COR-L47 (cell line): Measurements from ENCODE around the gene RIT2.

Source experiments
- DNase-seq: peaks from one replicate; lab custom pipeline; 2025; lab: John Stamatoyannopoulos, UW

RIT2 gene

GRCh38 chr18:43012951-43013350 lies 102.5 kb downstream of the RIT2 start:
- no peak for DNase-seq

GRCh38 chr18:43010611-43011010 lies 104.9 kb downstream of the RIT2 start:
- no peak for DNase-seq

DNA sequence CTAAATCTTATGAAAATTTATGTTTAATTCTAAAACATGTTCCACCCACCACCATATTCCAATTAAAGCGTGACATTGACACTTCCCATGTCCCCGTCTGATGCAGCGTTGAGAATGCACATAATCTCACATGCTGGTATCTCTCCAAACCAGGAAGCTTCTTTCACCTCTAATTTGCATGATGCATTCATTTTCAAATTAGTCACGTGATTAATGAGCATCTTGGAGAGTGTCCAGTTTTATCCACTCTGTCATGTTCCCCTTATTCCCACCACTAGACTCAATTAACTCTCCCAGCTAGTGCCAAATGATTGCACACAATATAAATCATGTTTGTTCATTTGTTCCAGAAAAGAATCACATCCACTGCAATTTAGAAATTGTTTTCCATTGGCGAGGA lies 105.8 kb downstream of the RIT2 start:
- no peak for DNase-seq

GRCh38 chr18:43007365-43007764 lies 108.1 kb downstream of the RIT2 start:
- DNase-seq, result no peak

DNA sequence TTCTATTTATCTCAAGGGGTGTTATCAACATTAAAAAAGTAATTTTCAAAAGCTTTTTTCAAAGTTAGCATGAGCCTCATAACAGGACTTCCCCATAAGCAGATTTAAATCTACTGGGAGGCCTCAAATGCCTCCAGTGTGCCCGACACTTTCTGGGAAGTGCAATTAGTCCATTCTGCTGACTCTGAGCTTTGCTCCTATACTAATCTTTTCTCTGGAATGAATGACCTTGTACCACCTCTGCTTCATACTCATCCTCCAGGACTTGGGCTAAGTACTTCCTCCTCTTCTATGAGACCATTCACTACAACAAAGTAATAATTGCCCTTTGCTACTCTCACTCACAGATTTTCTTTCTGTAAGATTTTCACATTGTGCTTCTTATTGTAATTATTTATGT lies 111.1 kb downstream of the RIT2 start:
- DNase-seq, result no peak

DNA sequence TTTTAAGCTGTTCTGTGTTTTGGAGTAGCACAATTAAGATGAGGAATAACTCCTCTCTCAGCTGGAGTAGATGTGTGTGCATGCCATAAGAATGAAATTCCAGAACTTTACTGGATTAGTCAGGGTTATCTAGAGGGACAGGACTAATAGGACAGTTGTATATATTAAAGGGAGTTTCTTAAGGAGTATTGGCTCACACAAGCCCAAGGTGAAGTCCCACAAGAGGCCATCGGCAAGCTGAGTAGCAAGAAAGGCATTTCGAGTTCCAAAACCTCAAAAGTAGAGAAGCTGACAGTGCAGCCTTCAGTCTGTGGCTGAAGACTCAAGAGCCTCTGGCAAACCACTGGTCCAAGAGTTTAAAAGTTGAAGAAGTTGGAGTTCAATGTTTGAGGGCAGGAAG lies 113.7 kb downstream of the RIT2 start:
- DNase-seq, result no peak

DNA sequence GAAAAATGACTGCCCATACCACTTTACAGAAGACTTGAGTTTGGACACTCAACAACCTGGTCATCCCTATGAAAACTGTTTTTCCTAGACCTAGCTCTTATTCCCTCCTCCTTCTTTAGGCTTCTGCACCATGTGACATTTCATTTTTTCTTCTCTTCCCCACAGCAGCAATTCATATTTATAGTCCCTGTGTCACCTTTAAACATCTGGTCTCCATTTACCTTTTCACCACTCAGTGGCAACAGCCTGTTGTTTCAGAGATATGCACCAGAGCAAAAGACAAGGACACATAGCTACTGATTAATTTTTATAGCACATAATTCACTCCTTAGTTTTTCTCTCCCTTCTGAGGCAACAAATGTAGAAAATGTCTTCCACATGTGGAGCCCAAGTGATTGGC lies 118.7 kb downstream of the RIT2 start:
- no peak for DNase-seq

DNA sequence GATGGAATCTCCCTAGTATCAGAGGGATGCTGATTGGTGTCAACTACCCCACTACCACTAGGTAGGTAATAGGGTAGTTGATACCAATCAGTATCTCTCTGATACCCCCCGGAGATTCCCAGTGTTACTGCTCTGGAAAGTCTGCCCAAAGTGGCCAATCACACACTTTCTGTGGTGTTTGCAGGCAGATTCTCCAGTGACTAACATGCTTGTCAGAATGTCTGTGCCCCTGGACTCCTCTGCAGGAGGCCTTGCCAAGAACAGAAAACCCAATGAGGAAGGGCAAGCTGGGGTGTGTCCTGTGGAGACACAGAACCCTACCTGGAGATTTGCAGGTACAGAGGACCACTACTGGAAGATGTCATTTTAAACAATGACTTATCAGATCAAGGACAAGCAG lies 135.1 kb downstream of the RIT2 start:
- DNase-seq, result no peak

DNA sequence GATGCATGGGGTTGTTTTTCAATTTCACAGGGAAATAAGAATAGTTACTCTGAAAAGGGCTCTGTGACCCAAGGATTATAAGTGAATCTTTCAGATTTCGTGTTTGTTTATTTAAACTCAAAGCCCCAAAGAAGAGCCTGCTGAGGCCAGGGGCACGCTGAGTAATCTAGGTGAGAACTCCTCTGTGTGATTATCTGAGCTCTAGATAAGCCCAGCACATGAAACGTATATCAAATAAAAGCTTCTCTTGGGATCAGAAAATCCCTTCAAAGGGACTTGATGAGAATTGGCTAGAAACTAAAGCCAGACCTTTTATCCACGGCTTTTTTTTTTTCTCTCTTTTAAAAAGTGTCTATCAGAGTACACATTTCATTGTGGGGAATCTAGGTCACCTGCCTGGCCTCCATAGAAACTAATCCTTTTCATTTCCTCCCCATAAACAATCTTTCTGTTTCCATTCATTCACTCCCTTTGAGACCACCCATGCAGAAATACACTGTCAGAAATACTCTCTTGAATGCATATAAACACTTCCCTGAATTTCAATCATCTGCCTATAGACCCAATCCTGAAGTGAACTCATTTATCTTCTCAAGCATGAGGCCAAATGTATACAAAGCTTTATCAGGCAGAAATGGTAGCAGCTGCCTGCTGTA lies 137.4 kb downstream of the RIT2 start:
- no peak for DNase-seq

DNA sequence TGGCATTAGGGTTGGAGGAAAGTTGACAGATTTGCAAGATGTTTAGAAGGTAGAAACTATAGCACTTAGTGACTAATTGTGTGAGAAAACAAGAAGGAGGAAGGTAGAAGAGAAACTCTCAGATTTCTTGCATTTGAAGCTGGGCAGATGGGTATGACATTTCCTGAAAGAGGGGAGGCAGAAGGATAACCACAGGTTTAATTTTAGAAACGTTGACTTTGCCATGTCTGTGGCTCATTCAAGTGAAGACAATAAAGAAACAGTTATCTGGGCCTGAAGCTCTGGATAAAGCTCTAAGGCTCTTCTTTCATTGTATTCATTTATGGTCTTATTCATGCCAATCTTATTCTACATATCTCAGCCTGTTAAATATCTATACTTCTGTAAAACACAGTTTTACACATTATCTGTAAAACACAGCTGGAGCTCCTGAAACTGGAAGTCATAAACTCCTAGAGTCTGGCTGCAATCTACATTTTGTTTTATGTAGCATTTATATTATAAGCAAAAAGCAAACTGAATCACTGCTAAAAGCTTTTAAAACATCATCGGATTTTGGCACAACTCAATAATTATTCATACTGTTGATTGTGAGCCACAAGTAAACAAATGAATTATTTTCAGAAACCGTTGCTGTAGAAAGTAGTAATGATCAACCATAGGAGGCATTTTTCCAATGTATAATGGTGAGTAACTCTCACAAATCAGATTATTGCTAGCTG lies 138.5 kb downstream of the RIT2 start:
- no peak for DNase-seq

DNA sequence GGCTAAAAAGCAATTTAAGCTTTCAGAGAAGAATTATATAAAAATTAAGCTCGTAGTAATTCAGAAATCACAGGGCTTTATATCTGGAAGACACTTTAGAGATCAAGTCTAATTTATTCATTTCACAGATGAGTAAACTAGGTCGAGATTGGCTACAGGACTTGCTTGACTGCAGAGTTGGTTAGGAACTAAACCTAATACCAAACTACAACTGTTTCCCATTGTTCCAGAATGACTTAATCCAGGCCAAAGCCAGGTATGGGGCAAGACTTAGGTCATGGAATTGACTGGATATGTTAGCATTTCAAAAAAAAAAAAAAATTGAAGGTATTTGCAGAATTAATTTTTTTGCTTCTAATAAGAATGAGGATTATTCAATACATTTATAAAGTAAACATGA lies 146.1 kb downstream of the RIT2 start:
- DNase-seq, result no peak

GRCh38 chr18:42961298-42961697 lies 154.2 kb downstream of the RIT2 start:
- DNase-seq, result no peak

DNA sequence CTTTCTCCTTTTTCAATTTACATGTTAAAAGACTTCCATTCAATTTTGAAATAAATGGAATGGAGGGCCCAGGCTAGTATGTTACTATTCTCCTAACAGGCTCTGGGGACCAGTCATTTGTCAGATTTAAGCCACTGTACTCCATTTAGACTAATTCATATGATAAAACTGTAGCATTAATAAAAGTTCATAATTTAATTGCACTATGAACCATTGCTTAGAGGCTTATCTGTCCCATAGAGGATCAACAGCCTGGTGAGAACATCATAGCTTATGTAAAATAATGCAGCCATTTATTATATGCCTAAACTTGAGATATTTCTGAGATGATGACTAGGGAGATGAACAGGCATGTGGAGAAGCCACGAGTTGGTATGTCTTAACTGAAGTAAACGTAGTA lies 156.0 kb downstream of the RIT2 start:
- DNase-seq, result no peak

GRCh38 chr18:42958353-42958752 lies 157.1 kb downstream of the RIT2 start:
- DNase-seq, result no peak

DNA sequence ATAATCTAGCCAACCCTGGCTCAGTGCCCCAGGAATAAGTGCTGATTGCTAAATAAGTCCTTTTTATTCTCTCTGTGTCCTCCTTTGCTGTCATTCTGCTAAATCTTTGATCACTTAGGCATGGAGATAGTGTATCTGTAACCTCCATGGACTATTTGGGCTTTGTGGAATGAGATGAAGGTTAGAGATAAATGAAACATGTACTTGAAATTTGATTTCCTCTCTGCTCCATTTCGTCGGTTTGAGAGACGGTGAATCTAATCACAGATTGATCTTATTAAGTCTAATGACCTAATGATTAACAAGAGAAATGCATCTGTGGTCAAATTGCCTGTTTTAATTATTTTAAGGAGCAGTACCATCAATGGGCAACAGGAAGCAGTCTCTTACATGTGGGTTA lies 159.2 kb downstream of the RIT2 start:
- no peak for DNase-seq

- no peak for DNase-seq
Observed at GRCh38 chr18:42954887-42955286, 160.6 kb downstream of the RIT2 start.

GRCh38 chr18:42953306-42953705 lies 162.2 kb downstream of the RIT2 start:
- DNase-seq, result no peak

DNA sequence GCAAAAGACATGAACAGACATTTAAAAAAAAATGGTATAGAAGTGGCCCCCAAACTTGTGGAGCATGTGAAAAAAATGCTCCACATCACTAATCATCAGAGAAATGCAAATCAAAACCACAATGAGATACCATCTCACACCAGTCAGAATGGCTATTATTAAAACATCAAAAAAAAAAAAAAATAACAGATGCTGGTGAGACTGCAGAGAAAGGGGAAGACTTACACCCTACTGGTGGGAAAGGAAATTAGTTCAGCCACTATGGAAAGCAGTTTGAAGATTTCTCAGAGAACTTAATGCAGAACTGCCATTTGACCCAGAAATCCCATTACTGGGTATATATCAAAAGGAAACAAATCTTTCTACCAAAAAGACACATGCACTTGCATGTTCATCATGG lies 164.8 kb downstream of the RIT2 start:
- DNase-seq, result no peak

- no peak for DNase-seq
Observed at GRCh38 chr18:42948831-42949230, 166.7 kb downstream of the RIT2 start.

- DNase-seq, result no peak
Observed at GRCh38 chr18:42941860-42942259, 173.6 kb downstream of the RIT2 start.

- DNase-seq, result no peak
Observed at GRCh38 chr18:42941021-42941420, 174.5 kb downstream of the RIT2 start.

DNA sequence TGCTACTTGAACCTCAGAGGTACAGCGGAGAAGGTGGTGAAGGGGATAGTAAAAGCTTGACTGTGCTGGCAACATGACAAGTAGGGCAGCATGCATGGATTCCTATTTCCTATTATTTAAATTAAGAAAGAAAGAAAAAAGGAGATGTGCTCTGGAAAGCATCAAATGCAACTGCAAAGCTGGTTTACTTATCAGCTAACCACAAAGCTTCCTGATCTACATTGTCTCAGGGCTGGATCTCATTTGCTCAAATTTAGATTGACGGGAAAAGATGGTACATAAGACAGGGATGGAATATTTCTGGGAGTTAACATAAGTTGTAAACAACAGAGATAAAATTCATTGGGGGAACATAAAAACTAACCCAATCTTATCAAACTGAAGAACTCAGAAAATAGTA lies 178.0 kb downstream of the RIT2 start:
- DNase-seq, result no peak

DNA sequence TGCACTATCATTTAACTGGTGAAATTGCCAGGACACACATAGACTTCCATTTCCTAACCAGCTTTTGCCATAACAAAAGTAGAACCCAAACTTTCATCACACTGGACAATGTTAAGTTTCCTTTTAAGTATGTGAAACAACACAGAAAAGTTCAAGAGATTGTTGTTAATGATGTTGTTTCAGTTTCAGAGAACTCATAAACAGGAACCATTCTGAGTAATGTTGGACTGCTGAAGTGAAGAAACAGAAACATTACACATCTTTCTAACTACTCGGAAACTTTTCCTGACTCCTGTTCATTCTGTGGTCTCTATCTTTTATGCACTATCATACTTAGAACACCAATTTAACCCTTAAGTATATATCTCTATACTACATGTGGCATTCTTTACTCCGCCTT lies 179.2 kb downstream of the RIT2 start:
- no peak for DNase-seq

DNA sequence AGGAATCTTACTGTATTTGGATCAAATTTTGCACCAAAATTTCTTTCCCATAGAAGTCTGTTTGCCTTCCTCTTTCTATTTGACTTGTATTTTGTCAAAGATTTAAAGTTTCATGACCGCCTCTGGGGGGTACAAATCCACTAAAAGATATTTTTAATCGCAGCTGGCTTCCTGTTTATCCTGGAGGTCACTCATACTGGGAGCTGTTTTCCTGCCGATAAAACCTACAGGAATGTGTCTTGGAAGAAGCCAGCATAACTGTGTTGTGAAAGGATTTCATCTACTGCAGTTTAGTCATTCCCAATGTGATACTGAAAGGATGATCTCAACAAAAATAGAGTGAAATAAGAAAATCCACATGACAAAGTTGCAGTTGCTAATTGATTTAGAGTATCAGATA lies 184.0 kb downstream of the RIT2 start:
- no peak for DNase-seq
